ENCODE results near the gene LHX4.

DNA sequence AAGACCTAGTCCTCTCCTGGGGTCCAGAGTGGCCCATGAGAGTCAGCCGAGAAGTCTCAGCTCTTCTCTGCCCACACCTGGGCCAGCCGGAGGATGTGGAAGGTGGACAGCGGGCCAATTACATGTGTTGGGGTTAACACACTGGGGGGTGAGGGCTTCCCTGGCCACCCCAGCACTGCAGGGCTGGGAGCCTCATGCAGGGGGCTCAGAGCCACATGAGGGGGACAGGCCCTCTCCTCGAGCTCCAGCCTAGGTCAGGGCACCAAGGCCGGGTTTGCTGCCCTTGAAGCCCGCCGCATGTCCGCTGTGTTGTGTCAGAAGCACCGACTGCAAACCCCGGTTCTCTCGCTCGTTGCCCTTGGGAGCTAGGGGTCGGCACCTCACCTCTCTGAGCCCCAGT, 30.5 kb downstream of the LHX4 start:
- TF ChIP-seq EP300 (IDR thresholded peaks at IDR 0.05; ENCODE audit: borderline replicate concordance in 1 of 2, low read depth in 2 of 2, low read length in 2 of 2), result no peak
- TF ChIP-seq, protein P1, sequence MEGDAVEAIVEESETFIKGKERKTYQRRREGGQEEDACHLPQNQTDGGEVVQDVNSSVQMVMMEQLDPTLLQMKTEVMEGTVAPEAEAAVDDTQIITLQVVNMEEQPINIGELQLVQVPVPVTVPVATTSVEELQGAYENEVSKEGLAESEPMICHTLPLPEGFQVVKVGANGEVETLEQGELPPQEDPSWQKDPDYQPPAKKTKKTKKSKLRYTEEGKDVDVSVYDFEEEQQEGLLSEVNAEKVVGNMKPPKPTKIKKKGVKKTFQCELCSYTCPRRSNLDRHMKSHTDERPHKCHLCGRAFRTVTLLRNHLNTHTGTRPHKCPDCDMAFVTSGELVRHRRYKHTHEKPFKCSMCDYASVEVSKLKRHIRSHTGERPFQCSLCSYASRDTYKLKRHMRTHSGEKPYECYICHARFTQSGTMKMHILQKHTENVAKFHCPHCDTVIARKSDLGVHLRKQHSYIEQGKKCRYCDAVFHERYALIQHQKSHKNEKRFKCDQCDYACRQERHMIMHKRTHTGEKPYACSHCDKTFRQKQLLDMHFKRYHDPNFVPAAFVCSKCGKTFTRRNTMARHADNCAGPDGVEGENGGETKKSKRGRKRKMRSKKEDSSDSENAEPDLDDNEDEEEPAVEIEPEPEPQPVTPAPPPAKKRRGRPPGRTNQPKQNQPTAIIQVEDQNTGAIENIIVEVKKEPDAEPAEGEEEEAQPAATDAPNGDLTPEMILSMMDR (IDR thresholded peaks at IDR 0.05; ENCODE audit: control extremely low read depth in 1 of 3, insufficient read depth in 1 of 3, low read depth in 1 of 3, low read length in 3 of 3), result no peak

Data from H1 (cell line).